Left colon (tissue), 2 donors: Measurements from ENCODE around the gene ATP2B3. TPM values are rescaled to one million over a fixed set of nuclear protein-coding genes. Genes with fewer than 3 reads are reported as not detected.

Experiments
- ATAC-seq: fragments of 200-7000 bp; cut with Tn5 transposase; one replicate; pipeline ENCODE4 v1.9.1; 2020; ENCODE audit warnings: mild to moderate bottlenecking, moderate library complexity
- DNase-seq, 2 donors: peaks; one replicate each; pipeline ENCODE4 v3.0.0-alpha.2; 2020
- intact Hi-C, 2 donors: fragments of 100-400 bp; cut with DNase I in 1 of 2; cut with micrococcal nuclease in 1 of 2; formaldehyde crosslinking; loops; one replicate each; pipeline versions ENCODE4 v1.11.2 to v1.14.0; 2022; cut with DNase I, micrococcal nuclease
- total RNA-seq, 2 donors: library from RNA; stranded (reverse); fragmentation: NEBNext Ultra II Directional; extraction: Animal tissue kit (Norgen Biotek cat#: 25700); gene quantifications; one replicate each; pipeline ENCODE4 v1.2.1, GENCODE V29; 2021
- donor health status: DM: no; HTN: no; CAD: no.
- donor health status: DM: yes; HTN: yes; CAD: no.

Gene ATP2B3
- total RNA-seq, 2 donors from 2014 or later, result 0.08 to 0.21 TPM

DNA sequence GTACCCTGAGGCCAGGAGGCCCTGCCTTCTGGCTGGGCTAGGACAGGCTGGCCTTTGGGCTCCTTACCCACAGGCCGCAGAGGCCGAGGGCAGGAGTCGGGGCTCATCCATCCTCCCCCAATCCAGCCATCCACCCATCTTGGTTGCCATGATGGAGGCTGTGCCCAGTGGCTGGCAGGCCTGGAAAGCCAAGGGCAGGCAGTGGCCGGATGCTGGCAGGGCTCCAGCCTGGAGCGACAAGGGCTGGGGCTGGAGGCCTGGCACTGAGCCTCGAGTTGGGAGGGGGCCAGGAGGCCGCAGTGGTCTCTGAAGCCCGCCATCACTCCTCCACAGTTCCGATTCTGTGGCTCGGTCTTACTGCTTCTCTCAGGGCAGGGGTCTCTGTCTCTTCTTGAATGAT is 31.3 kb upstream of the ATP2B3 start:
- DNase-seq (no peak), ATAC-seq (no peak)
- intact Hi-C loops, result no loop called here

DNA sequence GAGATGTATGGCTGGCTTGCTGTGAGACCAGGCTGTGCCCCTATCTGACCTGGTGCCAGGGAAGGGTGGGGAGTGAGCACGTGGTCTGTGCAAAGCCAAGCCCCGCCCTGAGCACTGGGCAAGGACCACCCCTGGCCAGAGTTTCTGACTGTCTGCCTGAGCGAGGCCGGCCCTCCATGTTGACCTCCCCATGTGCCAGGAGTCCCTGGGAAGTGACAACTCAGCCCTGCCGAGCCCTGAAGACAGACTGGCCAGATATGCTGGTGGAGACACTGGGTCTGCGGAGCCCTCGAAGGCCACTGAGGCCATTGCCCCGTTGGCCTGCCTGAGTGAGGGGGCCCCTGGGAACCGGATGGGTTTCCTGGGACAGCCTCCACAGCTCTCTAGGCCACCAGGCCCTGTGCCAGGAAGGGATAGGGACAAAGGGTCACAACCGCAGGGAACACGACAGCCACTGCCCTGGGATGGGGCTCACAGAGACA is 29.8 kb upstream of the ATP2B3 start:
- intact Hi-C loops, result no loop called here
- DNase-seq (no peak), ATAC-seq (no peak)

DNA sequence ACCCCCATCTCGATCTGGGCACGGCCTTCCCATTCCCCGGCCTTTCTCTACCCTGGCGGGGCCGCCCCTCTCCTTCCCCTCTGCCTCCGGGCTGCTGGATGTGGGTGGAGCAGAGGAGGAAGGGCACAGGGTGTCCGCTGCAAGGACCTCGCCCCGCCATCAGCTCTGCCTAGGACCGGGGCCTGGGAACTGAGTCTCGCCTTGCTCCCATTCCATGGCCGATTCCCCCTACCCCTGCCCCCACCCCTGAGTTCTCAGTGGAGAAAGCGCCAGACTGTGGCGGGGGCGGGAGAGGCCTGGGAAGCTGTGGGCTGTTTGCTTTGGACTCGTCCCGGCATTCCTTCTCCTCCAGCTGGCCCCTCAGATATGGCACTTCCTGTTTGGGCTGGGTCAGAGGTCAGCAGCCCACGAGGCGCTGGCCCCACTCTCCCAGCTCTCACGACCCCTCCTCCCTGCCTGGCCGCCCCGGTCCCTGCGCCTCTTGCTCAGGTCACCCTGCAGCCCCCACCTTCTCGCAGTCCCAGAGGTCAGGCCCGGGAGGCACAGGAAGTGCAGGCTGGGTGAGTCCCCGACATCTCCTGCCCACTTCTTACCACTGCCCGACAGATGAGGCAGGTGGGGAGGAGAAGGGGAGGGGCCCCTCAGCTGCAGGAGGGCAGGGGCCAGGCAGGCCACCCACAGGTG is 29.1 kb upstream of the ATP2B3 start:
- ATAC-seq (no peak), DNase-seq (no peak)
- intact Hi-C loops, result no loop called here

DNA sequence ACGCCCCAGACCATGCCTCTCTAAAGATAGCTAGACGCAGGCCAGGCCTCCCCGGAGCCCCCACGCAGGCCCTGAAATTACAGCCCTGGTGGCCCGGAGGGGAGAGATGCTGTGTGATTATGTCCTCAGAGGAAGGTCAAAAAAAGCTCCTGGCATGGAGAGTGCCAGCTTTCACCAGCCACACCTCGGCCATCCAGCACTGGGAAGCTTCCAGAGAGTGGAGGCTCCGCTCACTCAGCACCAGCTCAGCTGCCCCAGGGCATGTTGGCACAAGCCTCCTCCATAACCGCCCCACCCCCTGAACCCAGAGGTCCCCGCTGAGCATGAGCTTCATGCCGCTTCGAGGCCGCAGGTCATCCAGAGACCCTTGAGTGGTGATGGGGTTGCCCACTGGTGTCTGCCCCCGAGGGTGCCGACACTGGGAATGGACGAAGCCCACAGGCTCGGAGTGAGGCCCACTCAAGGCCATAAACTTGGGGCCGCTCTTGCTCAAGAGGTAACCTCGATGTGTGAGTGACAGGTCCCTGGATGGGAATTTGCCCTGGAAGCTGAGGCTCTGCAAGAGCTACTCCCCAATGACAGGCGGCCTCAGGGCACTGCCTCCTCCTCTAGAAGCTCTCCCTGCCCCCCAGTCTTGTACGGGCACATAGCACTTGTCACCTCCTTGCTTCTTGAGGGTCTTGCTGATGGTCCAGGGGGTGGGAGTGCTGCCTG is 27.1 kb upstream of the ATP2B3 start:
- no peak for ATAC-seq
- intact Hi-C loops, result no loop called here
- no peak for DNase-seq

DNA sequence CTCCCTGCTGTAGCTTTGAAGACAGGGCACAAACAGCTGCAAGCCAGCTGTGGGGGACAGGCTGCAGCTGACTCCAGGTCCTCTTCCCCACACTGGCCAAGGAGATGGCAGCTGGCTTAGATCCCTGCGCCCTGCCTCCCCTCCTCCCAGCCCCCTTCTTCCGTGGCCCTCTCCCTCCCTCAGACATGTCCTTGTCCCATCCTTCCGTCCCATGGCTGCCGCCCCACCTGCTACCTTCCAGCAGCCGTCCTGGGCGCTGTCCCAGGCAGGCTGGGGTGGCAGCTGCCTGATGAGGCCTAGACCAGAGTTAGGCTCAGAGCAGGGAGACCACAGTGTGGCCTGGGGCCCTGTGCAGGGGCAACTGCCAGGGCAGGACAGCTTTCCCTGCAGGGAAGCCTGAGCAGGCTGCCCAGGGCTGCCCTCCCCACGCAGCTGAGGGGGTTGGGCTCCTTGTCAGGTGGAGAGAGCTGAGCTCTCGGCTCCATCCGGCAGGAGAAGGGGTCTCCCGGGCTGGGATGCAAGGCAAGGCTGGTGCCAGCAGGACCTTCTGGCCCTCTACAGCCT is 26.0 kb upstream of the ATP2B3 start:
- ATAC-seq (no peak), DNase-seq (no peak)
- intact Hi-C loops, result no loop called here

DNA sequence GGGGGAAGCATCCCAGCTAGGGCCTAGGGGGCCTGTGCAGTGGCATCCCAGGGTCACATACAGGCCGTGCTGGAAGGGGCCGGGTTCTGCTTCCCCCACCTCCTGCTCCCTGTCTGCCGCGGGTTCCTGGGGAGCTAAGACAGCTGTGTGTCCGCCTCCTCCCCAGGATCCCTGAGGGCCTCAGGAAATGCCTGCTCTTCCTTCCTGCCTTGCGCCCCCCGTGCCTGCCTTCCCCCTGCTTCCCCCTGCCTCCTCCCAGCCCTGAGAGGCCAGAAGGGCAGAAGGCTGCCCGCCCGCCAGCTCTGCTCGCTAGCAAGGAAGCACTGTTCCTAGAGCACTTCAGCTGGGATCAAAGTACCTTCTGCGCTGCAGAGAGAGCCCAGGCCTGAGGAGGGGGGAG is 25.5 kb upstream of the ATP2B3 start:
- intact Hi-C loops, result no loop called here
- ATAC-seq (no peak), DNase-seq (no peak)

DNA sequence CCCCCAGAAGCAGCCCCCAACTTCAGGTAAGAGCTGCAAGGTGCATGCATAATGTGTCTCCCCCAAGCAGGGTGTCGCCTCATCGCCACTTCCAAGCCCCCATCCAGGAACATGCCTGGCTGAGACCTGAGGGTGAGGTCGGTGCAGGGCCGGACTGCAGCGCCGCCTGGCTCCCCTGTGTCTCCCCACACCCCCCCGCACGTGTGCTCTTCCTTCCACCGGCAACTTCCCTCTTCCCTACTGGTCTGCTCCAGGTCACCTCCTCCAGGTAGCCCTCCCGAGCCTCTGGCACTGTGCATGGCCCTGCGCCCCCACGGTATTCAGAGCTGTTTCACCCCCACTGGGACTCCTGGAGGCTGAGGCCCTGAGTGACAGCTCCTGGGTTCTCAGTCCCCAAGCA is 24.9 kb upstream of the ATP2B3 start:
- intact Hi-C loops, result no loop called here

DNA sequence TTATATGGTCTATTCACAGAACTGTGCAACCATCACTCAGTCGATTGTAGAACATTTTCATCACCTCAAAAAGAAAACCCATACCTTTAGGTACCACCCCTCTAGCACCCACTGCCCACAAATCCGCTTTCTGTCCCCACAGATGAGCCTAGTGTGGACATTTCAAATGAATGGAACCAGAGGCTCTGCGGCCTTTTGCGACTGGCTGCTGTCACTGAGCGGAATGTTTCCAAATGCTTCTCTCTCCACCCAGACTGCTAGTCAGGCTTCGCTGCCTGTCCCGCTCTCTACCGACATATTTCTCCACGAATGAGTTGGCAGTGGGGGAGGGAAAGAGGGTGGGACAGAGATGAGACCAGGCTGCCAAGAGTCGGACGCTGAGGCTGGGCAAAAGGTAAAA is 24.4 kb upstream of the ATP2B3 start:
- DNase-seq, result no peak
- intact Hi-C loops, result no loop called here
- ATAC-seq, result no peak

More for the DNA sequence above, 24.9 kb upstream of the ATP2B3 start:
- ATAC-seq, result no peak
- DNase-seq, result no peak

DNA sequence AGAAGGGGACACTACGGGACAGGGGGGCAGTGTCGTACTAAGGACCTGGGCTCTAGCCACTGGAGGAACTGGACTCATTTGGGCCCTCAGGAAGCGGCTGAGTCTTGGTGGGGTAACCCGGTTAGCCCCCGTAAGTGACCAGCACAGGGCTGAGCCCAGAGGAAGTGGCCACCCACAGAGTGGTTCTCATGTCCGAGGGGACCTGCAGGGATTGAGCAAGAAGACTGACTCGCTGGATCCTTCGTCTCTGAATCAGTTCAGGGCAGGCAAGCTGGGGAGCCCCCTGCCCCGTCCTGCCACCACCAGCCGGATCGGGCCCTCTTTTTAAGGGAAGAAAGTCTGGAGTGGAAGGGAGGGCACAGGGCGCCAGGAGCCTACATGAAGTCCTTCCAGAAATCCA is 23.4 kb upstream of the ATP2B3 start:
- intact Hi-C loops, result no loop called here
- DNase-seq, result no peak
- ATAC-seq, result no peak

DNA sequence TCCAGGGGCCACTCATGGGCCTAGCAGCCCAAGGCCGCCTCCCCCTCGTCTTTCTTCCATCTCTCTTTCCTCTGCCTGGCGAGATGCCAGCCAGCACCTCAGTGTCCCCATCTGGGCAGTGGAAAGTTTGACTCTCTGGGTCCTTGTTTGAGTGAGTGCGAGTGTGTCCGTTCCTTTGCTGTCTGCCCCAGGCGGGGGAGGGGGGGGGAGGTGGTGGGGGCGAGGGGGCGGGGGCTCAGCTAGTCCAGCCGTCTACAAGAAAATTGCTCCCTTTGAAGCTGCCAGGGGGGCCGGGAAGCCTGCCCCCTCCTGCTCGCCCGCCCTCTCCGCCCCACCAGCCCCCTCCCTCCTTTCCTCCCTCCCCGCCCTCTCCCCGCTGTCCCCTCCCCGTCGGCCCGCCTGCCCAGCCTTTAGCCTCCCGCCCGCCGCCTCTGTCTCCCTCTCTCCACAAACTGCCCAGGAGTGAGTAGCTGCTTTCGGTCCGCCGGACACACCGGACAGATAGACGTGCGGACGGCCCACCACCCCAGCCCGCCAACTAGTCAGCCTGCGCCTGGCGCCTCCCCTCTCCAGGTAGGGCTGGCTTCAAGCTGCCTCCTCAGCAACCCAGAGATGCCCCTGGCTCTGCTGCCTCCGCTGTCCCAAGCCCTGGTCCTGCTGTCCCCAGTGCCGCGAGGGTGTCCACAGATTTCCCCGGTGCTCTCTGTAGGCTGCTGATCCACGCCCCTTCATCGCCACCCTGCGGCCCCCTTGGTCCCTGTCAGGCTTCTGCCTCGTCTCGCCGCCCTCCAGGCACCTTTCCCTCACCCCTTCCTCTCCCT is 22.7 kb upstream of the ATP2B3 start, which contains the start of gene BGN:
TSS of gene BGN (plus strand) at position 440 of the 821 bp plus-strand sequence. CDS start 9,652 bp downstream, outside the sequence.
- intact Hi-C loops, result no loop called here
- DNase-seq, result no peak
- ATAC-seq, result no peak

DNA sequence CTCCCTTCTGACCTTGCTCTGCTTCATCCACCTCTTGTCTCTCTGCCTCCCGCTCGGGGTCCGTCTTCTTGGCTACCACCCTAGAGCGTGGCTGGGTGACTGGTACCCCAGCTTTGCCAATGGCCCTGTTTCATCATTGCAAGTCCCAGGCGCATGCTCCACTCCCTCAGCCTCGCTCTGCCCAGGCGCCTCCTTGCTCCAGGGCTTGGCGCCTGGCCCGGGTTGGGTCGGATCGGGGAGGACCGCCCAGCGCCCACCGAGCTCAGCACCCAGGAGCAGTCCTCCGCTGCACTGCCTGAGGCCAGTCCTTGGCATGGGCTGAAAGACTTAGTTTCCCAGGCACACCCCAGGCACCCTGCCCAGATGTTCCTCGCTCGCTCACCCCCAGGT is 22.1 kb upstream of the ATP2B3 start:
- intact Hi-C loops, result no loop called here
- no peak for ATAC-seq

DNA sequence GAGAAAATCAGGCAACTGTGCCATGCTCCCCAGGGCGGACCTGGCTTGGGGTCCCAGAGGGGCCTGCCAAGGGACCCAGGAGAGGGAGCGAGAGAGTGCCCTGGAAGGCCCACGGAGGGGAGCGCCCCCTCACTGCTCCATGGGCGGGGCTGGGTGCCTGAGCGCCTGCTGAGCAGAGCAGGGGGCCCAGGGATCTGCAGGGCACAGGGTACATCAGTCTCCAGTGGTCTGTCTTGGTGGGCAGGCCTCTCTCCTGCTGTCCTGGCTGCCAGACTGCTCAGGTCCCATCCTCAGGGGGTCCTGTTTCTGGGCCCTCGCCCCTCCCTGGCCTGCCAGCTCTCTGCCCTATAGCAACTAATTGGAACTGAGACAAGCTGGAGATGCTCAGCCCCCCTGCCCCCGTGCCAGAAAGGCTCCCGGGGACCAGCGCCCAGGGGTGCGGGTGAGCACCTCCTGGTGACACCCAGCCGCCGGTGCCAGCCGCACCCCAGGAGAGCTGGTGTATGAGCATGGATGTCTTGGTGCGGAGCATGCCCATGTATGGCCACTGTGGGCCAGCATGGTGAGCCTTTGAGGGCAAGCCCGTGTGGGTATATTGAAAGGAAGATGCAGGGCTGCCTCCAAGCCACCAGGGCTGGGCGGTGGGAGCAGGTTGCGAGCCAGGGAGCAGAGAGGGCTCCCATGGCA is 21.4 kb upstream of the ATP2B3 start:
- DNase-seq (no peak), ATAC-seq (no peak)
- intact Hi-C loops, result no loop called here

More for the DNA sequence above, 22.1 kb upstream of the ATP2B3 start:
- no peak for DNase-seq

DNA sequence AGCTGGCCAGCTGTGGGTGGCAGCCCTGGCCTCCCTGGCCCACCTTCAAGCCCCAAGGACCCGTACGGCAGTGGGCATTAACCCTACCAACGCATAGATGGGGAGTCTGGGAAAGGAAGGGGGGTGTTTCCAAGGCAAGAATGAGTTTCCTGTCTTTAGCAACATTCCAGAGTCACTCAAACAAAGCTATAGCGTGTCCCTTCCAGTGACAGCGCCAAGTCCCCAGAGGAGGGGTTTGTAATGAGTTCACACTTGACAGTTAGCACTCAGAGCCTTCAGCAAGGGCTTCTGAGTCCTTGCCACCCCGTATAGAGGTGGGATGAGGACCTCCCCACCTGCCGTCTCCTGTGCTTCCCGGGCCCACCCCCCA is 20.9 kb upstream of the ATP2B3 start:
- no peak for DNase-seq
- no peak for ATAC-seq
- intact Hi-C loops, result no loop called here

DNA sequence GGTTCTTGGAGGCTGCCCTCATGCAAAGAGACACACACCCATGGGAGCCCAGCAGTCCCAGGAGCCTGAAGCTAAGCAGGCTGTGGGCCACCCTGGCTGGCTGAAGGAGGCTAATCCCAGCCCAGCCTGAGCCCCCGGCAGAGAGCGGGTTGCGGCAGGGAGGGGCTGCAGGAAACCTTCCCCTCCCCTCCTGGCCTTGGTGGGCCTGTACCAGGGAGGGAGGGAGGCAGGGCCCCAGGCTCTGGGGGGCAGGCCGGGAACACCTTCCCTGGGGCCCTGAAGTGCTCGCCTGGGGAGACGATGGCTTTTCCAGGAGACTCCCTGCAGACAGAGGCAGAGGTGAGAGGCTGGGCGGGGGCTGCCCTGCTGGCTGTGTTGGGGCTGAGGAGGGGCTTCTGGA is 19.0 kb upstream of the ATP2B3 start:
- intact Hi-C loops, result no loop called here
- DNase-seq (no peak), ATAC-seq (no peak)

DNA sequence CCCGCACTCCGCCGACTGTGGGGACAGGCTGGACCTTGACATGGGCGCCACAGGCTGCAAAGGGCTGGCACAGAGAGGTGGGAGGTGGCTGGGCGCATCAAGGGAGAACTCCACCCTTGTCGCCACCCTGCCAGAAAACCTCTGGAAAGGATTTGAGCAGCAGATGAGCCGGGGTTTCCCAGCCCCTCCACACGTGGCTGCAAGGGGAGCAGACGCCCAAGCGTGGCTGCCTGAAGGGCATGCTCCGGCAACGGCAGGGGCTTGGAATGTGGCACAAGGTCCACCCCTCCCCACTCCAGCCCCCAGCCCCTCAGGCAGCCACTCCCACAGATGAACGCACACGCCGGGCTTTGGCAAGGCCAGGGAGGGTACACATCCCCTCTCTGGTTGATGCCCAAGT is 18.1 kb upstream of the ATP2B3 start:
- DNase-seq (no peak), ATAC-seq (no peak)
- intact Hi-C loops, result no loop called here

DNA sequence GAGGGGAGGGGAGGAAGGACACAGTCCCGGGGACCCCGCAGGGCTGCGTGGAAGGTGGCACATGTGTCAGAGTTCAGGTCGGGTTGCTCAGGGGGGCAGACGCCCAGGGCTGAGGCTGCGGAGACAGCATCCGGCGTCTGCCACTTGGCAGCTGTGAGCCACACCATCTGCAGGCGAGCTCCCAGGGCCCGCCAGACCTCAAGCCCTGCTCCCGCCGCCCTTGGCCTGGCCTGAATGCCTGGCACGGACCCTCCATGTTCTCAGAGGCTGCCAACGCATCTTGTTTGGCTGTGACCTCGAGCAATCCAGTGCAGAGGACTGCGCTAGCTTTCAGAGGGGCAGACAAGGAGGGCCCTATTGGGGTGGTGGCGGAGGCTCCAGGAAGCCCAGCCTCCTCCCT is 17.6 kb upstream of the ATP2B3 start:
- no peak for ATAC-seq
- intact Hi-C loops, result no loop called here

DNA sequence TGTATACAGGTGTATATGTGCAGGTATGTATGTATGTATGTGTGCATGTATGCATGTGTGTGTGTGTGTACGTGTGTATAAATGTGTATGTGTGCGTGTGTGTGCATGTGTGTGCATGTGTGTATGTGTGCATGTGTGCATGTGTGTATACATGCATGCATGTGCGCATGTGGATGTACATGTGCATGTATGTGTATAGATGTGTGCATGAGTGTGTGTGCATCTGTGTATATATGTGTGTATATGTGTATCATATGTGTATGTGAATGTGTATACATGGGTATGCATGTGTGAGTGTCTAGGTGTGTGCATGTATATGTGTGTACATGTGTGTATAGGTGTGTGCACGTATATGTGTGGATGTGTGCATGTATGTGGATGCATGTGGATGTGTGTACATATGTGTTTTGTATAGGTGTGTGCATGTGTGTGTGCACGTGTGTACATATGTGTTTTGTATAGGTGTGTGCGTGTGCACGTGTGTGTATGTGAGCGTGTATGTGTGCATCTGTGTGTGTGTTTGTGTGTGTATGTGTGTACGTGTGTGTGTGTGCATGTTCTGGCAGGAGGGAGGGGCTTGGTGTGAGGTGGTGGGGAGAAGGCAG is 16.7 kb upstream of the ATP2B3 start:
- no peak for DNase-seq
- intact Hi-C loops, result no loop called here
- ATAC-seq, result no peak

More for the DNA sequence above, 17.6 kb upstream of the ATP2B3 start:
- DNase-seq, result no peak

DNA sequence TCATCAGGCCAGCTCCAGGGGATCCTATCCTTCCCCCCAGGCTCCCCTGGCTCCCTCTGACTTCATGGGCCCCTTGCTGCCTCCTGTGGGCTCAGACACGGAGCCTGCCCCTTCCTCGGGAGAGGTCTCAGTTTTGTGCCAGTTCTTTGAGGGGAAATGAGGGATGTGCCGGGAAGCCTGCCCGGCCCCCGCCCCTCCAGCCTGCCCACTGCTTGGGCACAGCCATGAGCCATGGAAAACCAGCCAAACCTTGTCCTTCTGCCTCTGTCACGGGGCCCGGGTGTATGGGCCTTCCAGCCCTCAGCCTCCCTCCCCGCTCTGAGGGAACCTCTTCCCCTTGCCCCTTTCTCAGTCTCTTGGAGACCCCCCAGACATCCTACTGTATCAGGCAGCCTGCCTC is 15.9 kb upstream of the ATP2B3 start:
- no peak for DNase-seq
- intact Hi-C loops, result no loop called here
- ATAC-seq, result no peak

DNA sequence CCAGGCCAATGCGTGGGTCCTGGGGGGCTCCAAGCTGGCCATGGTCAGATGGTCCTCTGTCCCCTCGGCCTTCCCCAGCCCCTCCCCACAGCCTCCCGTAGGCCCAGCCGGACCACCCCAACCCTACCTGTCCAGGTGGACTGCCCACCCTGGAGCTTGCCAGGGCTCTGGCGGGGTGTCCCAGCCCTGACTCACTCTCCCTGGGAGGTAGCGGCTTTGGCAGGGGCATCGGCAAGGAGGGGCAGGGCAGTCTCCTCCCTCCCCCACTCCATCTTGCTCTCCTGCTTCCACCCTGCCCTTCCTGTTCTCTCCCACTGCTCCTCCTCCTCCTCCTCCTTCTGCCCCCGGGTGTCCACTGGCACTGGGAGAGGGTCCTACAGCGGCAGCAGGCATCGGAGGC is 15.3 kb upstream of the ATP2B3 start:
- ATAC-seq (no peak), DNase-seq (no peak)
- intact Hi-C loops, result no loop called here
